HG03066 (cell line): Measurements from ENCODE around the gene RBM19.

Experiments used
- ATAC-seq: cut with Tn5 transposase; IDR thresholded peaks from one replicate; pipeline ENCODE4 v1.9.1; 2021; ENCODE audit warnings: low read depth; ENCODE audit not compliant: unreplicated experiment

Gene RBM19

DNA sequence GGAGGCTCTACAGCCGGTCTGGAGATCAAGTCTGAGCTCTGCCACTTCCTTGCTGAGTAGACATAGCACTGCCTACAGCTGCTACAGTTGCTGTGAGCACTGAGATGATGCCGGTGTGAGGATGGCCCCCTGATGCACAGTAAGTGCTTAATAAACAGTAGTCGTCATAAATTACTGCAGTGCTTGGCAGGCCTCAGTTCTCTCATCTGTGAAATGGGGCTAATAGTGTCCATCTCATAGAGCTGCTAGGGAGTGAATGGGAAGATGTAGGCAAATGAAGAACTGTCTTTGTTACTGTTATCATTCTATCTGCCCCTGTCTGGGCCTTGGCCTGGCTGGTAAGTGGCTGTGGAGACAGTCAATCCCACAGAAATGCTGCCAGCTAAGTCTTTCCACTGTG is 124.3 kb downstream of the RBM19 start:
- no peak for ATAC-seq

DNA sequence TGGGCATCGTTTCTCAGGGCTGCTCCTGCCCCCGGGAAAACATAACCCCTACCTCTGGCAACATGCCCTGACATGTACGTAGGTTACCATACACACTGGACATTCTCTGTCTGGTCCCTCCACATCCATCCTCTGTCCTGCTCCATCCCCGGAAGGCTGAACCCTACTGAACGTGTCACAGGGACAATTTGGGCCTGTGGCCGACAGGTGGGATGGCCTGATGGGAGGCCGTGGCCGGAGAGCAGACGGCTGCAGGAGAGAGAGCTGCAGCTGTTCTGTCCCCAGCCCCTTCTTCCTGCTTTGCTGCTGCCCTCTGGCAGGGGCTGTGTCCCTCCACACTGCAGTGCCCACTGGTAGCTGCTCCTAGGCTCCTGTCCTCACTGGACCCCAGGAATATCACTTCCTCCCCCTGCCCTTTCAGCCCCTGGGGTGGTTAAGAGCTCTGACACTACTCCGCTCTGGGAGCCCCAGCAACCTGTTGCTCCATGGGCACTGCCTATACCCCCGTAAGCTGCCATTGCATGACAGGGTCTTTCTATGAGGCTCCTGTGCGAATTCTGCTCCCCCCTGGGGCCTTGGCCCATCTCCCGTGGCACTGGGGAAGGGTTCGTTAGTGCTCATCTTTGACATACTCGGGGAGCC is 125.6 kb downstream of the RBM19 start:
- no peak for ATAC-seq

DNA sequence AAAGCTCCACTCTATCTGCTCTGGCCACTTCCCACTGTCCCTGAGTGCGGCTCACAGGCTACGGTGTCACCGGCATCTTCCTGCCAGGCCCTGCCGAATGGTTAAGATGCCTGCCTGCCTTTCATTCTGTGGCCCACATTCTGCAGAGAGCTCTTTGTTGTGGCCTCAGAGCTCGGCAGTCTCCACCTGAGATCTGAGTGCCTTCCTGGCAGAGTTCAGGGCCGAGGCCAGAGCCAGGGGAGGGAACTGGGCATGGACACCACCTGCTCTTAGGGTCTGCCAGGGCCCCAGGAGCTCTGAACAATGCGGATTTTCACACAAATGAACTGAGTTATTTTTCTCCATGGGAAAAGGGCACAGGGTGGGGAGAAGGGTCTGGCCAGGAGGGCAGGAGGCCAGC is 127.2 kb downstream of the RBM19 start:
- no peak for ATAC-seq

DNA sequence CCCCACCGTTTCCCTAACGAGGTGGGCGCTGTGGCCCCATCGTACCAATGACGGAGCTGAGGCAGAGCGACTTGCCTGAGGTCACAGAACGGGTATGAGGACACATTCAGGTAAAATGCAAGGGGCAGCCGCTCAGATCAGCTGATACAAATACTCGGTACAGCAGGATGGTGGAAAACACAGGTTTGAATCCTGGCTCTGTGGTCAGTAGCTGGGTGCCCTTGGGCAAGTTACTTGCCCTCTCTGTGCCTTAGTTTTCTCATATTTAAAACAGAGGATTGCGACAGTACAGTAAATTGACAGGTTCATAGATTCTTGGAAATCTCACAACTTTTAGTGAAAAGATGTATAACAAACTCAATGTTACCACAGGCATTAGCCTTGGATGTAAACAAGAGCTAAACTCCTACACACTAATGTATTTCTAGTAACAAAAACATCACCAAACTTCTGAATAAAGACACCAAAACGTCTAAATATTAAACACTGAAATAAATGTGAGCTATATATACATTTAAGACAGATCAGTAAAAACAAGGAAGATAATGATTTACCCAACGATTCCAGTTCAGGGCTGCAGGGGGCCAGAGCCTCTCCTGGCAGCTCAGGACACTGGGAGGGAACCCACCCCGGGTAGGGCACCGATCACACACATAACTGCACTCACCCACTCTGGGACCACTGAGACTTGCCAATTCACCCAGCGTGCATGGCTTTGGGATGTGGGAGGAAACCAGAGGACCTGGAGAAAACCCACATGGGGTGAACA is 128.4 kb downstream of the RBM19 start:
- ATAC-seq: no peak

DNA sequence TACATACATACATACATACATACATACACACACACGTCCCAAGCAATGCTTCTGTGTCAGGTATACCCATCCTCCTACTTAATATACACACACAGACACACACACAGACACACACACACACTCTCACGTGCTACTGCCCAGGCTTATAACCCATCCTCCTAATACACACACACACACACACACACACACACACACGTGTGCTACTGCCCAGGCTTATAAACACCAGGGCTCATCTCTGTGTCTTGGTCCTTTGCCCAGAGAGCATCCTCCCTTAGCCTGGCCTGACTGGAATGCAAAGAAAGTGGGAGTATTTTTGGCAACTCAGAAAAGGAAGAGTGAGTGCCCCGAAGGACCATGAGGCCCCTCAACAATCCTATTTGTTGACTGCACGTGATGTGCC is 129.0 kb downstream of the RBM19 start:
- no peak for ATAC-seq

DNA sequence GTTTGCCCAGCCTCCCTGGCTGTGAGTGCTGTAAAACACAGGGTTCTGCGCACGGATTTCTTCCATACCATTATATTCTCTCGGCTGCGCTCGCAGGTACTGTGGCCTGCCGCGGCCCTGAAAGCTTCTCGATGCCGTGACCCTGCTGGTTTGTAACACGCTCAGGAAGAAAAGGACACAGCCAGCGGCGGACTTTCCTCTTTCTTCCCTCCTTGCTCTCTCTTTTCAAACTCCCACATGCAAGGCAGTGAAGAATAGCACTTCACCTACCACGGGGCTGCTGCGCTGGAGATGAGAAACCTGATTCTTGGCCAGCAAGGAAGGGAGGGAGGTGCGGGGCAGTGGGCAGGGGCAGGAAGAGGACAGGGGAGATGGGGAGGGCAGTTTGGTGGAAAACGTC is 130.2 kb downstream of the RBM19 start:
- ATAC-seq: no peak

DNA sequence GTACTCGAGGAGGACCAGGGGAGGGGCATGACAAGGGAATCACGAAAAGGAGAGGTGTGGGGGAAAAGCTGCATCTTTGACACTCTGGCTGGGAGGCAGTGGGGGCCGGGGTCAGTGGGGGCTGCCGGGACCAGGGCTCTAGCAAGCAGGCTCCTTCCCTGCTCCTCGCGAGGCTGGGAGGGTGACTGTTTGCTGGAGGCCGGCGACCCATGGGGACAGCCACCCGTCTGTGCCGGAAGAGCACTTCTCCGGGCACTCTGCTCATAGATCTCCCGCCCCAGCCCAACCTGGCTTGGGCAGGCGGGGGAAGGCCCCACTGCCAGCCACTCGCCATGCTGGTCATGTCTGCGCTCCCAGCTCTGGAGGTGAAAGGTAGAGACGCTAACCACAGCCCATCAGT is 130.7 kb downstream of the RBM19 start:
- ATAC-seq: no peak

DNA sequence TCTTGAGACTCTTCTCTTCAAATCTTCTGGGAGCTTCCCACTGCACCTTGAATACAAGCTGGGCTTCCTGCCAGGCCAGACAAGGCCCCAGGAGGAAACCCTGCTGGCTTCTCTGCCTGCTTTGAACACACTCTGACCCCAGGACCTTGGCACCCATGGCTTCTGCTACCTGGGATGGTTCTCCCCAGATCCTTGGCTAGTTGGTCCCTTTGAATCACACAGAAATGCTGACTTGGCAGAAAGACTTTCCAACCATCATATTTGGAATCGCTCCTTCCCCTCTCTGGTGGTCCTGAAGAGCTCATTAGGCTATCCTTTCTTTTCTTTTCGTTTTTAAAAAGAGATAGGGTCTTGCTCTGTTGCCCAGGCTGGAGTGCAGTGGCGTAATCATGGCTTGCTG is 132.7 kb downstream of the RBM19 start:
- ATAC-seq: no peak

DNA sequence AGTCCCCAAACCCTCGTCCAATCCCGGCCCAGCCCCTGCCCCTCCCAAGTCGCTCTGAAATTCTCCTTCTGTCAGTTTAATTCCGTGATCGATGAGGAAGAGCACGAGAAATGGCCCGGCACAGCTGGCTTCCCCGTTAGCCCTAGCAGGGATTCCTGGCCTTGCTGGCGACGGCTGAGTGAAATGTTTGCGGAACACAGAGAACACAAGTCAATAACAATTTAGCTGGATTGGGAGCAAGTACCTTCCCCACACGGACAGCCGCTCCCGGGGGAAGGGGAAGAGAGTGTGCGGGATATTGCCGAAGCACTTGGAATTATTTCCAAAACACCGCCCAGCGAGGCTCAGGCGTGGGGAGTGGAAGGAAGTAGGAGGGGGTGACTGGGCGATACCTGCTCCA is 134.6 kb downstream of the RBM19 start:
- ATAC-seq: no peak

DNA sequence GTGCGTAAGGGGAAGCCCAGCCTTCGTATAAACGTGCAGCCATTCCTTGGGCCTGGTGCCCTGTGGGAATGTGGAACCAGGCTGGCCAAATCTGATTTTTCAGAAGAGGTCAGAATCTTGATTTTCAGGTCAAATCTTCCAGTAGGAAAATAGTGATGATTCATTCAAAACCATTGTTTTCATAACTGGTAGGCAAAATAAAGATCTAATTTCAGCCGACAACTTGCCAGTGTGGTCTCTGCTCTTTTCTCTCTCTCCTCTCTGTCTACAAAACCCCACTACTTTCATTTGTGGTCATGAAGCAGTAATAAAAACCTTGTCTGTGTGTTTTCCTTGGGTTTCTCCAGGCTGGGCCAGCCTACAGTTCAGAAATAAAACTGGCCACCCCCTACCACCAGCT is 135.1 kb downstream of the RBM19 start:
- no peak for ATAC-seq

DNA sequence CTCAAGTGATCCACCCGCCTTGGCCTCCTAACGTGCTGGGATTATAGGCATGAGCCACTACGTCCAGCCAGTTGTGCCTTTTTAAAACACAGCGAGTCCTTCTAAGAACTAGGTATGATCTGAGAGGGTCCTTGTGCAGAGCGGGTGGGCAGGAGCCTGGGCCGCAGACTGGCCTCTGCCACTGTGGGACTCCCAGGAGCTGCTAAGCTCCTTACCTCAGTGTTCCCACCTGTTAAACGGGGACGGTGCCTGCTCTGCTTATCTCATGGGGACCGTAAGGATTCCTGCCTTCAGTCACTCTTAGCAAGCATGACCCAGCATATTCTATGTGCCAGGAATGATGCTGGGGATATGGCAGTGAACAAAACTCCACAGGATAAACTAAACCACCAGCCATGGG is 136.9 kb downstream of the RBM19 start:
- no peak for ATAC-seq

DNA sequence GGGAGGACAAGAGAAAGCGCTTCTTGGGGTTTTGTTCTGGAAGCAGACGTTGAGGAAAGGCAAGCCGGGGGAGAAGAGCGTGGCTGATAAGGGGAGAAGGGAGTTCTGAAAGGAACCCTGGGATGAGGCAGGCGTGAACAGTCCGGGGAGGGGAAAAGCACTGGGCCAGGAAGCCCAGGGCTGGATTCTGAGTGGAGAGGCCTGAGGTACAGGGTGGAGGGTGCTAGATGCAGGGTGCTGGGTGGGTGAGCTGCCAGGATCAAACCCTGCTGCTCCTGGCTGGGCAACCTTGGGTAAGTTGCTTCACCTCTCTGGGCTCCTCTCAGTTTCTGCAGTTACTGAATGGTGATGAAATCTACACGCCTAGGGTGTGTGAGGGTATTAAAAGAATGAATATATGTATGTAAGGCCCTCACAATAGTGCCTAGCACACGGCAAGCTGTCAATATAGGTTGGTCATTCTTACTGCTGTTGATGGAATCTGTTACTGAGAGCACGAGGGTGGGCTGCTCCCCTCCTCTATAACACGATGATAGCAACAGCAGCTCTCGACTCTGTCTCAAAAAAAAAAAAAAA is 138.5 kb downstream of the RBM19 start:
- no peak for ATAC-seq

DNA sequence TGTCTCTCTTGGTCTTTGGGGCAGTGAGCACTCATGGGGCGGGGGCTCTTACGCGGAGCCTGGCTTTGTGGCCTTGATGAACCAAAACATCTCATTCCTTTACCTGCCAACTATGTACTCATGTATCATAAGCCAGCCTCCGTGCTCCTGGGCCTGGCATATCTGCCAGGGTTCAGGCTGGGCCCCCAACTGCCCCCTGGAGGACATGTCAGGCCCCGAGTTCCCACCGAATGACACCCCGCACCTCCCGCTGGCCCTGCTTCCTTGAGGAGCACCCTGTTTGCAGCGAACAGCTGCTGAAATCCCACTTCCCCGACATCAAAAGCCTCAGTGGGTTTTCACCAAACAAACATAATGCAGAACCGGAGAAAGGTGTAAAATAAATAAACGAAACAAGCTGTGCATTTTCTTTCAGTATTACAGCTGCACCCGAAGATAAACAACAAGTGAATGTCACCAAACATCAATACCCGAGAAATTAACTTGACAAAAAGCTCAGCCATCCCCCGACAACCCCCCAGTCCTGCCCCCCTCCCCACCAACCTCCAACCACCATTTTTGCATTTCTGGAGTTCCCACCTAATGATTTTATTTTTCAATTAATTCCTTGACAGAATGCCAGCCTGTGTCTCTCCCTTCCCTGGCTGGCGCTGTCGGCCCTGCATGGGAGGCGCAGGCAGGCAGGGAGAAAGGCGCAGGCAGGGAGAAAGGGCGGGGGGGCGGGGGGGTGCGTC is 139.2 kb downstream of the RBM19 start:
- ATAC-seq: no peak

DNA sequence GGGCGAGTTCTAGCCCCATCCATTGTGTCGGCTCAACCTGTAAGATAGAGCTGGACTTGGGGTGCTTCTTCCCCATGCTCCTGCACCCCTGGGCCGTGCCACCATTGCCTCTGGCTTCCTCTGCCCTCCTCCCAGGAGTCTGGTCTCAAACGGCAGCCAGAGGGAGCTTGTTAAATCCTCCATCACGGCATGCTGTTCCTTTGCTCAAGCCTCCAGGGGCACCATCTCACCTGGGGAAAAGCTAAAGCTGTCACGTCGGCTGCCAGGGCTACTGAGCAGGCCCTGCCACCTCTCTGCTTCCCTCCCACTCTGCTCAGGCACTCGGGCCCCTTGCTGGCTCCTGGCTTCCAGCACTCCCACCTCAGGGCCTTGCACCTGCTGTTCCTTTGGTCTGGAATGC is 140.4 kb downstream of the RBM19 start:
- ATAC-seq: no peak

DNA sequence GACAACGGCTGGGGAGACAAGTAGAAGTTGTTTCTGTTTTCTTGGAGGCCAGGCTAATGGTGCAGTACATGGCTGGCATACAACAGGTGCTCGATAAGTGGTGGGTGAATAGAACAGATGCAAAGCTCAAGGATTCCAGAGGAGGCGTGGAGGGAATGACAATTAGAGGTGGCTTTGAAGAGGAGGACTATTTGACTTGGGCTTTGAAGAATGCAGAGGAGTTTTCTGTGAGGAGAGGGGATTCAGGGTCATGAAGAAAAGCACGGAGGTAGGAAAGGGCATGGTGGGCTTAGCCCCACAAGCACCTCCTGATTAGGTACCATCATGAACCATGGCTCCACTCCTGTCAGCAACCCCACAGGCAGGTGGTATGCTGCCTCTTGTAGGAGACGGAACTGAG is 142.3 kb downstream of the RBM19 start:
- no peak for ATAC-seq

DNA sequence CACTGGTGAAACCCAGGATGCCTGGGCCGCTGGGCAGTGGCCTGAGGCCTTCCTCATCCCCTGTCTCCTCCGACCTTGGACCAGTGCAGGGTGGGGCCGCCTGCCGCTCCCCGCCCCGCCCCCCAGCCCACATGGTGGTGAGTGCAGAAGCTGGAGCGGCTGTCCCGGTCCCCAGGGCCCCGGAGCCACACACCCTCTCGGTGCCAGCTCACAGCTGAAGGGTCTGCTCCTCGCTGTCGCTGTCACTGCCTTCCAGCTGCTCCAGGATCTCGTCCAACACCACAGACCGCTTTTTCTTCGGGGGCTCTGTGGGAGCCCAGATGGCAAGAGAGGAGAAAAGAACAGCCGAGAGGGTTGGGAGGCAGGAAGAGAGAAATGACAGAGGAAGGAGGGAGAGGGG is 143.1 kb downstream of the RBM19 start:
- ATAC-seq: no peak

DNA sequence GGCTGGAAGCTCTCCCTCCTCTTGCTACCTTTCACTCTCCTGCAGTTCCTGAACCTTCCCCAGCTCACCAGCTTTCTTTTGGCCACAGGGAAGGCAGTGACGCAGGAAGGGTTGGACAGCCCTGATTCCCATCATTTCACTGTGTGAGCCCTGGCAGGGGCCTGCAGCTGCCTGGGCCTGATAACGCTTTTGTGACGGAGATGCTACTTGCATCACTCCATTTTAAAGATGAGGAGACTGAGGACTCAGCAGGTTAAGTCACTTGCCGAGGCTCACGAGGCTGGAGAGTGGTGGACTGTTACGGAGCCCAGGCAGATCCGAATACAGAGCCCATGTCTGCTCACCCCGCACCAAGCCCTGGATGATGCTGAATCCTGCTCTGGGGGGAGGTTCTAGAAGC is 145.3 kb downstream of the RBM19 start:
- no peak for ATAC-seq

DNA sequence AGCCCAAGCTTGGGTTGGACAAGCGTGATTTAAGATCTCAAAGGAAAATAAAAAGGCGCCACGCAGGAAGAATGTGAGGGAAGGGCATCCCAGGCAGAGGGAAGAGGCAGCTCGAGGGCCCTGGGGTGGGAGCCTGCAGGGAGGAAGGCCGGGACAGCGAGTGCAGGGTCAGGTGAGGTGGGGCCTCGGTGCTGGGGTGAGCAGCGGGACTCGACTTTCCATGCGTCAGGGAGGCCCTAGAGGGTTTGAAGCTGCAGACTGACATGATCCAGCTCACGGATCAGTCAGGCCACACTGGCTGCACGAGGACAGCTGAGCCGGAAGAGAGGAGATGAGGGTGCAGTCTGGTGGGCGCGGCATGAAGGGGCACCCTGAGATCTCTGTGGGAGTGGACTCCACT is 145.8 kb downstream of the RBM19 start:
- ATAC-seq: no peak

DNA sequence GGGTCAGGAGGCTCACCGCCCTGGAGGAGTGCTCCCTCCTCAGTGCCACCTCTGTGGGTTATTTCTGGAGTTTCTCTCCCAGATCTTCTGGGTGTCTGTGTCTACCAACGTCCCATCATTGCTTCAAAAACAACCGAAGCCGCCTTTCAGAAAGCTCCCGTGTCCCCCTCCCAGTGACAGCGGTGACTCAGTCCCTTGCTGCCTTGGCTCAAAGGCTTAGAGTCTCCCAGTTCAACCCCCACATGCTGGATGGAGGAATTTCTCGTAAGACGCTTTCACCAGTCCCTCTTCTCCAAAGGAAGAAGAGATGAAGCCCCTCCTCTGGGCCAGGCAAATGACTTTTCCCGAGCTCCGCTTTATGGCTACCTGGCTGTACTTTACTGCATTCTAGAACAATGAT is 146.6 kb downstream of the RBM19 start:
- ATAC-seq: no peak

DNA sequence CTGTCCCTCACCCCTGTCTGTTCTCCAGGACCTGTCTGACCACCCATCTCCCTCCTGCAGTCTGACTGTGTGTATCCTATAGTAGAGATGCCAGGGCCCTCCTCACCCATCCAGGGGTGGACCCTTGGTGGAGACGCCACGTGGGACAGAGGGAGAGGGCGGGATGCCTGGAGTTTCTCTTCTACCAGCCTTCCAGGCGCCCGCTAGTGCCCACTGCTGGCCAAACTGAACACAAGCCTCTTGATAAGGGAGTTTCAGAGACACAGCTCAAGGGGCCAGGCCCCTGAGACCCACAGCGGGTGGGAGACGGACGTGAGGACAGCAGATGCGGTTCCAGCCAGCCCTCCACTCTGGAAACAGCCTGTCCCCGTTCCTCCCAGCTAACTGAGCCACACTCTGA is 147.3 kb downstream of the RBM19 start:
- ATAC-seq: no peak

DNA sequence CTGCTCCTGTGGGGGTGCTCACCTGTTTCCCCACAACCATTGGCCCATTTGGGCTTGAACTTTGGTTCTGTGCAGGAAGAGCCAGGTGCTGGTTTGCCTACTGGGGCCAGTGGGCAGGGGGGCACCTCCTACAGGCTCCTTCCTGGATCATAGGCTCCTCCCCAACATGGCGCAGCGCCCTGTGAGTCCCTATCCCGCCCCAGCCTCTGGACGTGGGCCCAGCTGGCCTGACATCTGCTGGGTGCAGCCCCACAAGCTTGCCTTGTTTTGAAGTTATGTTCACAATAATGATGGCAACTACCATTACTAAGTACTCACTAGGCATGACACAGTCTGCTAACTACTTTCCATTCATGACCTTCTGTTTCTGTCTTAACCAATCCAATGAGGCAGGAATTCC is 147.8 kb downstream of the RBM19 start:
- no peak for ATAC-seq

DNA sequence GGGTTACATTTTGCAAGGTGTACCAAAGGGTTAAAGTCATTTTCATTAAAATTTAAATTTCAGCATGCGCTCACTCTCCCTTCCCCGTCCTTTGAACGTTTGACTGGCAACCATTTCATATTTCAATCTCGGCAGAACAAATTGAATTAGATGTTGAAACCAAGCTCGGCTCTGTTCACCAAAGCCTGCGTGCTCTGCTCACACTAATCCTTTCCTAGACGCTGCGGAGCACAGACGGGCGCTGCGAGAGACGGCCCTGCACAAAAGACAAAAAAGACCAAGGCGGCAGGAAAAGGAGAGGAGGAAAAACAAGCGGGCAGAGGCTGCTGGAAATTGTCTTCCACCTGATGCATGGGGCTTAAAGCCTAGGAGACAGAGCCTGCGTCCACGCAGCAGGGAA is 149.3 kb downstream of the RBM19 start:
- no peak for ATAC-seq
